ENCODE measurements around the gene OR10Z1.

Gene OR10Z1

DNA sequence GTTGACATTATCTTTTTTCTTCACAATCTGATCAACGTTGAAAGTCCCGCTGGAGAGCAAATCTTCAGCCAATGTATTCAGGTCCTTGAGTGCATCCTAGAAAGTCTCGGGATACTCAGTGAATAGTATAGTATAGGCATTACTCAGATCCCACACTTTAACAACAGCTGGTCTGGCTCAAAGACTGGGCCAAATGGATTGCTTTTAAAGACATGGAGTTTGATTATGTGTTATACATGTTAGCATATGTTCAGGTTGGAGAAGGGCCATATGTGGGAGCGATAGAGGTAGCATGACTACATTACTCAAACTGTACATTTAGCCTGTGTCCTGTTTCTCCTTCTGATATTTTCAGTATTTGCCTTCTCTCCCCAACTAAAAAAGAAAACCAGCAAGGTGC lies 33.1 kb downstream of the OR10Z1 start:
- TF ChIP-seq, protein P1, sequence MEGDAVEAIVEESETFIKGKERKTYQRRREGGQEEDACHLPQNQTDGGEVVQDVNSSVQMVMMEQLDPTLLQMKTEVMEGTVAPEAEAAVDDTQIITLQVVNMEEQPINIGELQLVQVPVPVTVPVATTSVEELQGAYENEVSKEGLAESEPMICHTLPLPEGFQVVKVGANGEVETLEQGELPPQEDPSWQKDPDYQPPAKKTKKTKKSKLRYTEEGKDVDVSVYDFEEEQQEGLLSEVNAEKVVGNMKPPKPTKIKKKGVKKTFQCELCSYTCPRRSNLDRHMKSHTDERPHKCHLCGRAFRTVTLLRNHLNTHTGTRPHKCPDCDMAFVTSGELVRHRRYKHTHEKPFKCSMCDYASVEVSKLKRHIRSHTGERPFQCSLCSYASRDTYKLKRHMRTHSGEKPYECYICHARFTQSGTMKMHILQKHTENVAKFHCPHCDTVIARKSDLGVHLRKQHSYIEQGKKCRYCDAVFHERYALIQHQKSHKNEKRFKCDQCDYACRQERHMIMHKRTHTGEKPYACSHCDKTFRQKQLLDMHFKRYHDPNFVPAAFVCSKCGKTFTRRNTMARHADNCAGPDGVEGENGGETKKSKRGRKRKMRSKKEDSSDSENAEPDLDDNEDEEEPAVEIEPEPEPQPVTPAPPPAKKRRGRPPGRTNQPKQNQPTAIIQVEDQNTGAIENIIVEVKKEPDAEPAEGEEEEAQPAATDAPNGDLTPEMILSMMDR (IDR thresholded peaks at IDR 0.05; ENCODE audit: control insufficient read depth, extremely low read depth, insufficient read depth), result no peak
- H3K4me3 ChIP-seq (ENCODE audit: low read depth, low read length), result no peak overlapping the region
- no peak for DNase-seq (ENCODE audit: low read depth)

DNA sequence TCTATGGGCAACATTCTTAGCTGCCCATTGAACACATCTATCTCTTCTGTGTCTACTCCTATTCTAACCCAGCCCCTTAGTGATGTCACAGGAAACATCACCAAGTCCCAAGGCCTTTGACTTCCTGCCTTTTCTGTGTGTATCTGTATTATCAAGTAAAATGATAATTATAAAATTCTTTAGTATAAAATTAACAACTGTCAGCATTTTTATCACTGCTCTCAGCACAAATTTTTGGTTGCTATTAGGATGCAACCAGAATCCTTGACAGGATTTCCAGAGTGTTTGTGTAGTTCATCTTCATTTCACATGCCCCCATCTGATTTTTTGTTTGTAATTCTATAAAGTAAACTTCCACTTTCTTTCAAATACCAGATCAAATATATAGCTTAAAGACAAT lies 33.8 kb downstream of the OR10Z1 start:
- TF ChIP-seq, protein P1 (IDR thresholded peaks at IDR 0.05; ENCODE audit: control insufficient read depth, extremely low read depth, insufficient read depth), result no peak
- no peak for DNase-seq (ENCODE audit: low read depth)
- H3K4me3 ChIP-seq (ENCODE audit: low read depth, low read length), result no peak overlapping the region

DNA sequence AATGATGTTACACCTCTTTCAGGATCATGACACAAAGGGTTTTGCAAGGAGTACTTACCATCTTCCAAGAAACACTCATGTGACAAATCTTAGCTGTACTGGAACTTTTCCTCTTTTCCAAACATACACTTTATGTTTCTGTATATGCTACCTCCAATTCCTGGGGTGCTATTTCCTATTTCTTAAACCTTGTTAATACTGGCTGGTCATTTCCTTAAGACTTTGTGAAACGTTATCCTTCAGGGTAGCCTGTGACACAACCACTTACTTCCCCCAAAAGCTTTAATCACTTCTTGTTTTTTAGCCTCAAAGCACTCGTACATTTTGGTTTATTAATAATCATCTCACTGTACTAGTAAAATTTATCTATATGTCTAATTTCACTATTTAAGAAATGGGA lies 39.4 kb downstream of the OR10Z1 start:
- TF ChIP-seq, protein P1 (IDR thresholded peaks at IDR 0.05; ENCODE audit: control insufficient read depth, extremely low read depth, insufficient read depth), result no peak
- no peak for DNase-seq (ENCODE audit: low read depth)
- H3K4me3 ChIP-seq (ENCODE audit: low read depth, low read length), result no peak overlapping the region

DNA sequence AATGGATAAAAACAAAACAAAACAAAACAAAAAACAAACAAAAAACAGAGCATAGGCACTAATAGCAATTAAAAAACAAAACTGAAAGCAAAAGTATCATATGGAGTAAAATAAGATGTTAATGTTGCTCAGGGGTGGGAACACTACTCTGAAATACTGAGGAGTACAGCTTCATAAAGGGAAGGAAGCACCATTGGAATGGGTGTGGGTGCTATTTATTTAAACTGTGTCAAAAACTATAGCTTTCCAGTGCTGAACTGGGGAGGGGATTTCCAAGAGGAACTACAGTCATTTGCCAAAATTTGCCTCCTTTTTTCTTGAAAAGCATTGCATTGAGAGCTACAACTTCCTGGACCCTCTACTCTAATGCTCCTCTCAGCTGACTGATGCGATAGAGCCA lies 41.4 kb downstream of the OR10Z1 start:
- TF ChIP-seq, protein P1 (IDR thresholded peaks at IDR 0.05; ENCODE audit: control insufficient read depth, extremely low read depth, insufficient read depth), result no peak
- no peak for DNase-seq (ENCODE audit: low read depth)

DNA sequence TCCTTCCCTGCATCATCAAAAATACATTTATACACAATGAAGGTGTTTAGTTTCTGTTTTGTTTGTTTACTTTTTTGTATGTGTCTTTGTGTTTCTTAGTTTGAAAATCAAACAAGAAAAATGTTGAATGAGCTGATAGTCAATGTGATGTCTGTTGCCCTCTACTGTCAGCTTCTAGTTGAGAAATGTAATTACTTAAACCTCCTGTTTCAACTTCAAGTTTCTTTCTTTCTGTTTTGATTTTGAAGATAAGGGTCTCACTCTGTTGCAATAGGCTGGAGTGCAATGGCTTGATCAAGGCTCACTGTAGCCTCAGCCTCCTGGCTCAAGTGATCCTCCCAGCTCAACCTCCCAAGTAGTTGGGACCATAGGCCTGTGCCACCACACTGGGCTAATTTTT lies 44.0 kb downstream of the OR10Z1 start:
- no peak overlapping the region for H3K4me3 ChIP-seq (ENCODE audit: low read depth, low read length)
- TF ChIP-seq, protein P1 (IDR thresholded peaks at IDR 0.05; ENCODE audit: control insufficient read depth, extremely low read depth, insufficient read depth), result no peak
- no peak for DNase-seq (ENCODE audit: low read depth)

More for the DNA sequence above, 41.4 kb downstream of the OR10Z1 start:
- H3K4me3 ChIP-seq (ENCODE audit: low read depth, low read length), result no peak overlapping the region

DNA sequence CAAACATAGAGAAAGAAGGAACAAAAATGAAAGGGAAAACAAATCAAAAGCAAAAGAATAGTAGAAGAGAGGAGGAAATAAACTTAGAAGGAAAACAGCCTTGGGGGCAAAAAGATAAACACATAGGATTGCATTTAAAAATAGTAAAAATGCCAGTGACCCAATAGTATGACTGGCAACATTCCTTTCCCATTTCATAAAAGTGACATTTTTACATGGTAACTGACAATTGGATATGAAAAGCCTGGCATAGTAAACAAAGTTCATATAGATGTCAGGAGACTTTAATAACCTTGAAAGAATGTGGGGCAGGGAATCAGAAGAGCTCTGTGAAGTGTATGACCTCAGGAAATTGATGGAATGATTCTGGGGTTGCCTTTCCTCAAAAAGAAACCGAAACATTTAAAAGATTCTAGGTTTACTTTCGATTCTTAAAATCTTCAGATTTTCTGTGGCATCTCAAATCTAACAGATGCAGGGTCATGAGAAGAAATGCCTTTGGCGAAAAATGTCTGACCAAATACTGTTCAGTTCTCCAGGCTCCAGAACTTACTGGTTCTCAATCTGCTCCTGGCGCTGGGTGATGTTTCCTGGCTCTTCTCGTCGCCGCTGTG lies 47.8 kb downstream of the OR10Z1 start:
- no peak for DNase-seq (ENCODE audit: low read depth)
- H3K4me3 ChIP-seq (ENCODE audit: low read depth, low read length), result no peak overlapping the region
- TF ChIP-seq, protein P1 (IDR thresholded peaks at IDR 0.05; ENCODE audit: control insufficient read depth, extremely low read depth, insufficient read depth), result no peak

DNA sequence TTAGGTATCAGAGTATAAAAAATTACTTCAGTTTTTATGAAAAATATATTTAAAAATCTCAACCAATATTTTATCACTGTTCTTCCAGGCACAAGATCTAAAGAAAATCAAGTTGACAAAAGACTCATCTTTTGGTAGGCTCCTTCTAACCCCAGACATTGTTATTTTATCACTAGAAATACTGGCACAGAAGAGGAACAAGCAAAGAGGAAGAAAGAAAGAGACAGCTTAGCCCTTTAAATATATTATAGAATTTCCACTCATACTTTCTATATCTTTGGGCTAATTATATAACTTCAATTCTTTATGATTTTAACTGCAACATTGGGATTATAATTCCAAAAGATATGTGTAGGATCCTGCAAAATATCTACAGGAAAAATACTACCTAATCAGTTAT lies 49.0 kb downstream of the OR10Z1 start:
- TF ChIP-seq, protein P1 (IDR thresholded peaks at IDR 0.05; ENCODE audit: control insufficient read depth, extremely low read depth, insufficient read depth), result no peak
- H3K4me3 ChIP-seq (ENCODE audit: low read depth, low read length), result no peak overlapping the region
- DNase-seq (ENCODE audit: low read depth), result no peak

All from LNCaP clone FGC (cell line).